Measurements from ENCODE around the gene SARM1. TPM values are rescaled to one million over a fixed set of nuclear protein-coding genes. Genes with fewer than 3 reads are reported as not detected.

The SARM1 gene
- total RNA-seq, 1 experiment from 2014 or later, result 33.1 TPM

- H3K4me3 ChIP-seq, result no peak overlapping the region
- H3K36me3 ChIP-seq, result peaks cover 36% of the 10 kb centered on the region
- no peak for DNase-seq
These were observed 25.8 kb downstream of the SARM1 start for GRCh38 chr17:28397275-28397674.

GRCh38 chr17:28397687-28398279 lies 26.3 kb downstream of the SARM1 start:
- H3K9me3 ChIP-seq, result no peaks in the 10 kb centered on the region
- H3K36me3 ChIP-seq, result peaks cover 35% of the 10 kb centered on the region
- H3K4me3 ChIP-seq, result no peak overlapping the region
- DNase-seq, result no peak
- no peaks in the 10 kb centered on the region for H3K27me3 ChIP-seq

More at GRCh38 chr17:28397275-28397674, 25.8 kb downstream of the SARM1 start:
- Histone ChIP-seq H3K27me3 (no peaks in the 10 kb centered on the region), H3K9me3 (no peaks in the 10 kb centered on the region)

GRCh38 chr17:28398280-28398981 lies 26.9 kb downstream of the SARM1 start:
- no peak overlapping the region for H3K4me3 ChIP-seq
- H3K9me3 ChIP-seq, result no peaks in the 10 kb centered on the region
- peak; percentile 33 for DNase-seq
- no peaks in the 10 kb centered on the region for H3K27me3 ChIP-seq
- H3K36me3 ChIP-seq, result peaks cover 31% of the 10 kb centered on the region

- no peaks in the 10 kb centered on the region for H3K9me3 ChIP-seq
- peaks cover 31% of the 10 kb centered on the region for H3K36me3 ChIP-seq
- H3K4me3 ChIP-seq, result no peak overlapping the region
- DNase-seq, result no peak
- no peaks in the 10 kb centered on the region for H3K27me3 ChIP-seq
These were observed 28.3 kb downstream of the SARM1 start for GRCh38 chr17:28399808-28400207.

GRCh38 chr17:28402224-28402630 lies 30.7 kb downstream of the SARM1 start:
- Histone ChIP-seq H3K36me3 (peaks cover 11% of the 10 kb centered on the region), H3K4me3 (no peak overlapping the region), H3K27me3 (no peaks in the 10 kb centered on the region), H3K9me3 (no peaks in the 10 kb centered on the region)
- DNase-seq, result no peak

GRCh38 chr17:28402844-28403243 lies 31.4 kb downstream of the SARM1 start:
- Histone ChIP-seq H3K9me3 (no peaks in the 10 kb centered on the region), H3K4me3 (no peak overlapping the region), H3K36me3 (peaks cover 7% of the 10 kb centered on the region), H3K27me3 (no peaks in the 10 kb centered on the region)
- DNase-seq, result no peak

- Histone ChIP-seq H3K36me3 (peaks cover under 1% of the 10 kb centered on the region; the same call in 1 of the 2 replicates), H3K27me3 (no peaks in the 10 kb centered on the region), H3K4me3 (no peak overlapping the region), H3K9me3 (no peaks in the 10 kb centered on the region)
- no peak for DNase-seq
These were observed 32.5 kb downstream of the SARM1 start for GRCh38 chr17:28404007-28404406.

GRCh38 chr17:28404461-28404811 lies 32.9 kb downstream of the SARM1 start:
- Histone ChIP-seq H3K4me3 (no peak overlapping the region), H3K36me3 (no peaks in the 10 kb centered on the region; the same call in 1 of the 2 replicates), H3K27me3 (no peaks in the 10 kb centered on the region), H3K9me3 (no peaks in the 10 kb centered on the region)
- DNase-seq, result no peak

GRCh38 chr17:28404812-28405570 lies 33.5 kb downstream of the SARM1 start:
- no peak for DNase-seq
- Histone ChIP-seq H3K27me3 (no peaks in the 10 kb centered on the region), H3K36me3 (no peaks in the 10 kb centered on the region; the same call in 1 of the 2 replicates), H3K4me3 (peak overlapping the region; percentile 61), H3K9me3 (no peaks in the 10 kb centered on the region)

- Histone ChIP-seq H3K27me3 (no peaks in the 10 kb centered on the region), H3K9me3 (no peaks in the 10 kb centered on the region), H3K36me3 (no peaks in the 10 kb centered on the region; the same call in 1 of the 2 replicates), H3K4me3 (peak within 1 kb of the TSS; percentile 61)
- peak; percentile 72 for DNase-seq
These were observed 34.4 kb downstream of the SARM1 start, which contains the start of gene SLC46A1 for GRCh38 chr17:28405632-28406472. TSS of gene SLC46A1 (minus strand) at chr17:28406212. CDS start at chr17:28406114, 98 bp downstream.

GRCh38 chr17:28406473-28406814 lies 35.0 kb downstream of the SARM1 start:
- DNase-seq, result no peak

GRCh38 chr17:28407130-28407973 lies 35.9 kb downstream of the SARM1 start:
- H3K9me3 ChIP-seq, result no peaks in the 10 kb centered on the region
- no peaks in the 10 kb centered on the region for H3K36me3 ChIP-seq
- no peak for DNase-seq
- H3K4me3 ChIP-seq, result no peak overlapping the region
- H3K27me3 ChIP-seq, result no peaks in the 10 kb centered on the region

More at GRCh38 chr17:28406473-28406814, 35.0 kb downstream of the SARM1 start:
- H3K36me3 ChIP-seq, result no peaks in the 10 kb centered on the region; the same call in 1 of the 2 replicates
- no peaks in the 10 kb centered on the region for H3K9me3 ChIP-seq
- no peaks in the 10 kb centered on the region for H3K27me3 ChIP-seq
- peak overlapping the region; percentile 61 for H3K4me3 ChIP-seq

- Histone ChIP-seq H3K9me3 (no peaks in the 10 kb centered on the region), H3K36me3 (no peaks in the 10 kb centered on the region), H3K27me3 (no peaks in the 10 kb centered on the region), H3K4me3 (no peak overlapping the region)
- no peak for DNase-seq
These were observed 36.4 kb downstream of the SARM1 start for GRCh38 chr17:28407974-28408306.

GRCh38 chr17:28412099-28412498 lies 40.6 kb downstream of the SARM1 start:
- DNase-seq, result no peak
- Histone ChIP-seq H3K27me3 (no peaks in the 10 kb centered on the region), H3K36me3 (no peaks in the 10 kb centered on the region), H3K4me3 (no peak overlapping the region), H3K9me3 (no peaks in the 10 kb centered on the region)

- Histone ChIP-seq H3K36me3 (no peaks in the 10 kb centered on the region), H3K9me3 (no peaks in the 10 kb centered on the region), H3K4me3 (no peak overlapping the region), H3K27me3 (no peaks in the 10 kb centered on the region)
- no peak for DNase-seq
These were observed 42.3 kb downstream of the SARM1 start for GRCh38 chr17:28413804-28414203.

GRCh38 chr17:28415886-28416285 lies 44.4 kb downstream of the SARM1 start:
- no peaks in the 10 kb centered on the region for H3K27me3 ChIP-seq
- H3K36me3 ChIP-seq, result no peaks in the 10 kb centered on the region
- no peaks in the 10 kb centered on the region for H3K9me3 ChIP-seq
- no peak for DNase-seq
- H3K4me3 ChIP-seq, result no peak overlapping the region

Data from MG63 (cell line).